C4-2B (cell line): ENCODE data around the gene NLRP5.
A peak's percentile ranks its signal among the peaks of the same experiment; 100 is the strongest.

Source experiments
- H3K27ac ChIP-seq: fragments of 450-650 bp; 2 replicates; pipeline ENCODE4 v1.5.1; 2017
- CTCF ChIP-seq: fragments of 450-650 bp; conservative IDR thresholded peaks from 2 replicates; pipeline ENCODE4 v1.5.1; 2017; ENCODE audit warnings: mild to moderate bottlenecking
- ZFX ChIP-seq: fragments of 450-650 bp; IDR thresholded peaks from 2 replicates; pipeline ENCODE4 v1.6.1; 2017

The NLRP5 gene

GRCh38 chr19:56101095-56101494 lies 114.5 kb downstream of the NLRP5 start:
- TF ChIP-seq CTCF (no peak), ZFX (no peak)
- H3K27ac ChIP-seq, result no peak overlapping the region

DNA sequence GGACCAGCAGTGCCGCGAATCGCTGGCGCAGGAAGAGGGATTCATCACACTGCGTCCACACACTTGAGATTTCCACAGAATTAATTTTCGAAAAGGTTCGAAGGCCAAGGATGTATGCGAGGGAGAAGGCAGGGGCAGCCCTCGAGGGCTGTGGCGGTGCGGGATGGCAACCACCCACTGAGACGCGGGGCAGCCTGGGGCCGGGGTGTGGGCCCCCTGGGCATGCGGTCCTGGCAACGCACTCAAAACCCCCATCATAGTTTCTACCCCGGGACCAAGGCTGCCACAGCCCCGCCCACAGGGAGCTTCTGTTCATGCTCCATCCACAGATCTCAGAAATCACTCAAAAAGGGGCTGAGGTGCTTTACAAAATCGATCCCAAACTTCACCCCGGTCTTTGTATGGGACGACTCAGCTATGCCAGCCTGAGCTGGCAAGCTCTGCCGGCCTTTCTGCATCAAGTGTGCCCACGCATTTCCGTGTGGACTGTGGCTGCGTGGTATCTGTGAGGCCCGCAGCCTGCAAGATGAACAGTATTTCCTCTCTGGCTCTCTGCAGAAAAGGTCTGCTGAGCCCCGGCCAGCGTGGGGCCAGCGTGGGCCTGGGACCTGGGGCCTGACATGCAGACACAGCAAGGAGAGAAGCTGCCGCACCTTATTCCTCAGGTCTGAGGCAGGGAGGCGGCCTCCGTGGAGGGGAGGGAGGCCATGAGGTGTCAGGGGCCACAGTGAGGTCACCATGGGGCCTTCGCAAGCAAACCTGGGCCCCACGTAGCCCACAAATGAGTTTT lies 115.4 kb downstream of the NLRP5 start:
- TF ChIP-seq CTCF (no peak), ZFX (no peak)
- H3K27ac ChIP-seq, result no peak overlapping the region

GRCh38 chr19:56103027-56103614 lies 116.5 kb downstream of the NLRP5 start:
- TF ChIP-seq CTCF (no peak), ZFX (no peak)
- H3K27ac ChIP-seq, result no peak overlapping the region

GRCh38 chr19:56104423-56104822 lies 117.8 kb downstream of the NLRP5 start:
- no peak overlapping the region; the same call in 1 of the 2 replicates for H3K27ac ChIP-seq
- no peak for TF ChIP-seq CTCF
- no peak for TF ChIP-seq ZFX

DNA sequence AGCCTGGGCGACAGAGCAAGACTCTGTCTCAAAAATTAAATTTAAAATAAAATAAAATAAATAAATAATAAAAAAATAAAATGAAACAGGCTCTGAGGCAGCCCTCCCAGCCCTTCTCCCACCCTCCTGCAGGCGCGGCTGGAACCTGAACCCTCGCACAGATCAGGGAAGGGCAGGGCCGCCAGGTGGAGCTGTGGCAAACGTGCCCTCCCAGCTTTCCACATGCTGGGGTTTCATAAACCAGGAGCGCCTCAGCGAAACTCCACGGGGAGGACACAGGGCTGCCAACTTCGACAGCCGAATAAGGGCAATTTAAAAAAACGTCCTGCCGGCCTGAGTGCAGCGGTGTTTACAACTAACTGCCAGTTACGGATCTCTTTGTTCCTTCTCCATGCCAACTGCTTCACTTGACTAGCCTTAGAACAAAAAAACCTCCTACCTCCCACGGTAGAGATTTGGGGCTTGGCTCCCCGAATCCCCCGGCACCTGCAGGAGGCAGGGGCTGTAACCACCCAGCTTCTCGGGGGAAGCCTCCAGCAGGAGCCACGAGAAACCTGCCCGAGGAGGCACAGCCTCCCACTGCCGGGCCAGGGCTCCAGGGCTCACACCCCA lies 118.6 kb downstream of the NLRP5 start:
- TF ChIP-seq ZFX (no peak), CTCF (peak; percentile 91)
- H3K27ac ChIP-seq, result peak overlapping the region; percentile 71

DNA sequence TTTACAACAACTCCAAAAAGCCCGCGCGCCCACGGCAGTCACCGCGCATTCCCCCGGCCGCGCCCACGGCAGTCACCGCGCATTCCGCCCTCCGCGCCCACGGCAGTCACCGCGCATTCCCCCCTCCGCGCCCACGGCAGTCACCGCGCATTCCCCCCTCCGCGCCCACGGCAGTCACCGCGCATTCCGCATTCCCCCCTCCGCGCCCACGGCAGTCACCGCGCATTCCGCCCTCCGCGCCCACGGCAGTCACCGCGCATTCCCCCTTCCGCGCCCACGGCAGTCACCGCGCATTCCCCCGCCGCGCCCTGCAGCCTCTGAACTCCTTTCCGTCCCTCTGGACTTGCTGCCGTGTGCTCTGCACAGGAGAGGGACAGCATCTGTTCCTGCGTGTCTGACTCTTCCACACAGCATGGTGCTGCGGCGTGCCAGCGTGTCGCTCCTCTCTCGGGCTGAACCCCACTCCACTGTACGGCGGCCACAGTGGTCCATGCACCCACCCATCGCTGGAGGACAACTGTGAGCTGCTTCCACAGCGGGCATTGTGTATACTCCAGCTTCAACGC lies 119.3 kb downstream of the NLRP5 start:
- peak overlapping the region; percentile 71 for H3K27ac ChIP-seq

- H3K27ac ChIP-seq, result no peak overlapping the region
- TF ChIP-seq CTCF, result no peak
- no peak for TF ChIP-seq ZFX
Measured at GRCh38 chr19:56106397-56106849, 119.8 kb downstream of the NLRP5 start.
